Caco-2 (cell line): Measurements from ENCODE around the gene GRM2. TPM values are rescaled to one million over a fixed set of nuclear protein-coding genes. Genes with fewer than 3 reads are reported as not detected.

Experiments used
- BruUV-seq: library from RNA; stranded (reverse); fragments of 400-500 nt; replicated peaks from 2 replicates; lab custom pipeline; 2021; lab: Mats Ljungman, UMichigan
- CTCF ChIA-PET: fragments of 300-600 bp; sonication (Branson Sonifier 250); formaldehyde crosslinking; loops from one replicate; lab custom pipeline; 2022; ENCODE audit warnings: antibody characterized with exemption; lab: Charles Lee
- POLR2A ChIA-PET: fragments of 300-600 bp; sonication (Branson Sonifier 250); formaldehyde crosslinking; loops from one replicate; lab custom pipeline; 2022; ENCODE audit warnings: antibody characterized with exemption; lab: Charles Lee
- DNase-seq, 2 experiments: peaks; one replicate each; pipeline versions ENCODE4 v3.0.0 to v3.0.0-alpha.2; 2020 to 2022
- H3K27me3 ChIP-seq: replicated peaks from 2 replicates; pipeline ENCODE4 v1.6.0; 2011; ENCODE audit warnings: low read length; ENCODE audit not compliant: control insufficient read depth, insufficient read depth
- H3K36me3 ChIP-seq: 2 replicates; pipeline ENCODE4 v1.5.1; 2011; ENCODE audit warnings: low read length; ENCODE audit not compliant: control insufficient read depth, insufficient read depth
- H3K4me1 ChIP-seq: fragments of 250-450 bp; sonication (Bioruptor Pico); 2 replicates; pipeline ENCODE4 v1.5.1; 2020; ENCODE audit warnings: mild to moderate bottlenecking
- H3K4me3 ChIP-seq: 2 replicates; pipeline ENCODE4 v1.5.1; 2011; ENCODE audit warnings: low read depth, mild to moderate bottlenecking, control low read depth, low read length
- H3K9me3 ChIP-seq: fragments of 250-450 bp; sonication (Bioruptor Pico); 2 replicates; pipeline ENCODE4 v1.5.1; 2020; ENCODE audit warnings: mild to moderate bottlenecking, moderate library complexity
- H3K27ac Mint-ChIP-seq: one replicate; pipeline ENCODE4 v1.8.0; 2022; ENCODE audit warnings: mixed read lengths; ENCODE audit not compliant: unreplicated experiment
- H3K27me3 Mint-ChIP-seq: one replicate; pipeline ENCODE4 v1.8.0; 2022; ENCODE audit warnings: mixed read lengths; ENCODE audit not compliant: insufficient read depth, unreplicated experiment
- H3K36me3 Mint-ChIP-seq: one replicate; pipeline ENCODE4 v1.8.0; 2022; ENCODE audit warnings: mild to moderate bottlenecking, mixed read lengths; ENCODE audit not compliant: insufficient read depth, unreplicated experiment
- H3K4me1 Mint-ChIP-seq: one replicate; pipeline ENCODE4 v1.8.0; 2022; ENCODE audit warnings: low read depth, mixed read lengths; ENCODE audit not compliant: unreplicated experiment
- H3K4me3 Mint-ChIP-seq: one replicate; pipeline ENCODE4 v1.8.0; 2022; ENCODE audit warnings: mild to moderate bottlenecking, moderate library complexity, mixed read lengths; ENCODE audit not compliant: unreplicated experiment
- H3K9me3 Mint-ChIP-seq: one replicate; pipeline ENCODE4 v1.8.0; 2022; ENCODE audit warnings: mixed read lengths; ENCODE audit not compliant: unreplicated experiment
- intact Hi-C: fragments of 100-400 bp; cut with micrococcal nuclease; formaldehyde crosslinking; loops from one replicate; pipeline ENCODE4 v1.10.0; 2022; ENCODE audit not compliant: unreplicated experiment
- total RNA-seq: library from RNA; stranded (reverse); gene quantifications from 2 replicates; pipeline ENCODE4 v1.2.3, GENCODE V29; 2022
- TF ChIP-seq, protein P1 (sequence below), 2 experiments: fragments of 200-600 bp in 1 of 2; IDR thresholded peaks; 1 replicate in 1 of 2; 2 replicates in 1 of 2; pipeline versions ENCODE4 v1.5.1 to v1.8.0; 2011 to 2022; ENCODE audit warnings: antibody characterized with exemption in 1 of 2, control low read depth in 1 of 2, inconsistent platforms in 1 of 2, low read depth in 1 of 2, low read length in 1 of 2, mild to moderate bottlenecking in 1 of 2, moderate library complexity in 1 of 2; ENCODE audit not compliant: insufficient read depth in 1 of 2, severe bottlenecking in 1 of 2, unreplicated experiment in 1 of 2

Gene GRM2
- total RNA-seq, 1 experiment from 2014 or later = 0.14 TPM

DNA sequence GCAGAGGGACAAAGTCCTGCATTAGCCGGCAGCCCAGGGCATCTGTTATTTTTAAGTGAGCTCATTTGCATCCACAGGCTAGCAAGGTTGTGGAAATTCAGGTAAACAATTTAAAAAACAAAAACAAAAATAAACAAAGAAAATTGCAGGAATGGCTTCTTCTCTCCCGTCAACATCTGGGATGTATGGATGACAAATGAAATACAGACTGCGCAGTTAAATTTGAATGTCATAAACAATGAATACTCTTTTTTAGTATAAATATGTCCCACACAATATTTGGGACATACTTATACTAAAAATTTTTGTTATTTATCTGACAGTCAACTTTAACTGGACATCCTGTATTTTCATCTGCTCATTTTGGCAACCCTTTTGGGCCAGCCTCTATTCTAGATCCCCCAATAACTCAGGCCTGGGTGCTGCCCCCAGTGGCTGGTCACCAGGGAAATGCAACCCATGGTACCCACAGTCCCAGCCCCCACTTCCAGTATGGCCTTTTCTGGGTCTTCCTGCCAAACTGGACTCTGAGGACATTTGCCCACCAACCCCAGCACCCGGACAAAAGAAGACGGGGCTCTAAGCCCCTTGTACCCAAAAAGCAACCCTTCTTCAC is 12.7 kb downstream of the GRM2 start:
- Histone ChIP-seq H3K4me1 (no peaks in the 10 kb centered on the region), H3K9me3 (no peaks in the 10 kb centered on the region), H3K4me3 (no peak overlapping the region), H3K36me3 (no peaks in the 10 kb centered on the region), H3K27me3 (no peaks in the 10 kb centered on the region; the same call in 1 of the 2 replicates)
- no peak overlapping the region for H3K27ac Mint-ChIP-seq
- POLR2A ChIA-PET = no interaction called here
- no TSS peak for BruUV-seq
- TF ChIP-seq, protein P1, sequence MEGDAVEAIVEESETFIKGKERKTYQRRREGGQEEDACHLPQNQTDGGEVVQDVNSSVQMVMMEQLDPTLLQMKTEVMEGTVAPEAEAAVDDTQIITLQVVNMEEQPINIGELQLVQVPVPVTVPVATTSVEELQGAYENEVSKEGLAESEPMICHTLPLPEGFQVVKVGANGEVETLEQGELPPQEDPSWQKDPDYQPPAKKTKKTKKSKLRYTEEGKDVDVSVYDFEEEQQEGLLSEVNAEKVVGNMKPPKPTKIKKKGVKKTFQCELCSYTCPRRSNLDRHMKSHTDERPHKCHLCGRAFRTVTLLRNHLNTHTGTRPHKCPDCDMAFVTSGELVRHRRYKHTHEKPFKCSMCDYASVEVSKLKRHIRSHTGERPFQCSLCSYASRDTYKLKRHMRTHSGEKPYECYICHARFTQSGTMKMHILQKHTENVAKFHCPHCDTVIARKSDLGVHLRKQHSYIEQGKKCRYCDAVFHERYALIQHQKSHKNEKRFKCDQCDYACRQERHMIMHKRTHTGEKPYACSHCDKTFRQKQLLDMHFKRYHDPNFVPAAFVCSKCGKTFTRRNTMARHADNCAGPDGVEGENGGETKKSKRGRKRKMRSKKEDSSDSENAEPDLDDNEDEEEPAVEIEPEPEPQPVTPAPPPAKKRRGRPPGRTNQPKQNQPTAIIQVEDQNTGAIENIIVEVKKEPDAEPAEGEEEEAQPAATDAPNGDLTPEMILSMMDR (IDR thresholded peaks at IDR 0.05; ENCODE audit: insufficient read depth in 1 of 2, low read depth in 1 of 2, low read length in 1 of 2, severe bottlenecking in 1 of 2, unreplicated experiment in 1 of 2) = peak; percentile 7 to 26
- no peak for DNase-seq
- intact Hi-C loops = no loop called here
- H3K4me3 Mint-ChIP-seq = no peak overlapping the region
- CTCF ChIA-PET = interaction anchor here (0.8 to 1.5 kb wide), 4 partner anchors 13 to 222 kb away, joined by 3 to 5 read pairs (median 4); partner anchors contain the start of genes GRM2 and RRP9
- H3K4me1 Mint-ChIP-seq = no peaks in the 10 kb centered on the region
- peaks cover 12% of the 10 kb centered on the region for H3K27me3 Mint-ChIP-seq
- H3K36me3 Mint-ChIP-seq = no peaks in the 10 kb centered on the region
- H3K9me3 Mint-ChIP-seq = no peaks in the 10 kb centered on the region

DNA sequence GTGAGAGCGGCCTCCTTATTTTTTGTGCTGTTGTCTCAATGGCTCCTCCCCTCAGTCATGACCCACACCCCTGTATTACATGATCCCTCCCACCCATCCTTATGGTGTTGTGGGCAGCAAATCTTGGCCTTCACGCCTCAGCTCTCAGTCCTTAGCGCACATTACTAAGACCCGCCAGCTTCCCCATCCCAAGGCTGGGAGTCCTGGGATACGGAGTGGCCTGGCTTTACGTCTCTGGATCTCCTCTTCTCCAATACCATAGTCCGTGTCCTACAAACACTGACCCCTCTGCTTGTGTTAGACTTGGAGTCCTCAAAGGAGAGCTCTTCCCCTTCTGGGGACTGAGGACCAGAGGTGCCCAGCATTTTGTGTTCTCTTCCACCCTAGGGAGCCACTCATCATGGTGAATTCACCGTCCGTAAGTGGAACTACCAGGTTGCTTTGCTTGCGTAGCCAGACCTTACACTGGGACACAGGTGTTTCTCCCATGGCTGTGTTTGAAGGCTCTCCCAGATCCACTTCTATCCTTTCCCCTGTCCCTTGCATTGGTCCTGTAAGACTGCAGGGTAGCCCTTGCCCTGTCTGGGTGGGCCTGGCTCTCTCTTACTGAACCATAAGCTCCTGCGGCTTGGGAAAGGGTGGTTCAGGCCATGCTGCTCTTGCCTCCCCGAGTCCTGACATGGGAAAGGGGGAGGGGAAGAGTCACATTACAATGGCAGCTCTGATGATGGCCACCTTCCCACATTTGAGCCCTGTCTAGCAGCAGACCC is 13.6 kb downstream of the GRM2 start:
- H3K27me3 ChIP-seq = no peaks in the 10 kb centered on the region; the same call in 1 of the 2 replicates
- no TSS peak for BruUV-seq
- Mint-ChIP-seq H3K27ac (no peak overlapping the region), H3K4me3 (no peak overlapping the region), H3K4me1 (no peaks in the 10 kb centered on the region), H3K9me3 (no peaks in the 10 kb centered on the region), H3K27me3 (peaks cover 16% of the 10 kb centered on the region), H3K36me3 (no peaks in the 10 kb centered on the region)
- DNase-seq = no peak
- no peak overlapping the region for H3K4me3 ChIP-seq
- ChIA-PET CTCF (no interaction called here), POLR2A (no interaction called here)
- no peaks in the 10 kb centered on the region for H3K4me1 ChIP-seq
- H3K9me3 ChIP-seq = no peaks in the 10 kb centered on the region
- TF ChIP-seq, protein P1 (IDR thresholded peaks at IDR 0.05; ENCODE audit: insufficient read depth in 1 of 2, low read depth in 1 of 2, low read length in 1 of 2, severe bottlenecking in 1 of 2, unreplicated experiment in 1 of 2) = no peak
- intact Hi-C loops = no loop called here
- no peaks in the 10 kb centered on the region for H3K36me3 ChIP-seq

DNA sequence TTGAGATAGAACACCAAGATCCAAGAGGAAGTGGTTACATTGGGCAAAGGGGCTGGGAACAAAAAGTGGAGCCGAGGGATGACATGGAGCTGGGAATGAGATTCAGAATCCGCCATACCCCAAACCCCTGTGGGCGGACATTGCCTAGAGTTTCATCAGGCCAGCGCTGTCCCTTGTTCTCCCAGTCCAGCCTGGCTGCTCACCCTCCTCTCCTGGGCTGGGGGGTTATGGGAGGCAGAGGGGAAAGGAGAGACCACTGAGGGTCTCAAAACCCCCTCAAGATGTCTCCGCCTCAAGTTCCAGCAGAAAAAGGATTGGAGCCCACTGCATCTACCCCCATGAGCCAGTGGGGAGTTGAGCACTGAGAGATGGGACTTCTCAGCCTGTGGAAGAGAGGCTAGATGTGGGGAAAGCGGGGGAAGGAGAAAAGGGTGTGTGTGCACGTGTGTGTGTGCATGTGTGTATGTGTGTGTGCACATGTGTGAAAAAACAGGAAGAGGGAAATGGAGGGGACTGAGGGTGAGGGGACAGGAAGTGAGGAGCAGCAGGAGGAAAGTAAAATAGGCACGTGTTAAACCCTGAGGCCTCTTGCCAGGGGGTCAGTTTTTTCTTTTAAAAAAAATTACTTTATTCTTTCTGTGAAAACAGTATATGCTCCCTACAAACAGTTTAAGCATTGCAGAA is 14.3 kb downstream of the GRM2 start:
- ChIA-PET POLR2A (no interaction called here), CTCF (no interaction called here)
- Mint-ChIP-seq H3K36me3 (no peaks in the 10 kb centered on the region), H3K27ac (no peak overlapping the region), H3K27me3 (peaks cover 14% of the 10 kb centered on the region), H3K9me3 (no peaks in the 10 kb centered on the region), H3K4me3 (no peak overlapping the region), H3K4me1 (no peaks in the 10 kb centered on the region)
- no peaks in the 10 kb centered on the region for H3K36me3 ChIP-seq
- intact Hi-C loops = no loop called here
- no peaks in the 10 kb centered on the region for H3K27me3 ChIP-seq
- no peaks in the 10 kb centered on the region for H3K9me3 ChIP-seq
- no TSS peak for BruUV-seq
- H3K4me3 ChIP-seq = no peak overlapping the region
- no peak for DNase-seq
- TF ChIP-seq, protein P1 (IDR thresholded peaks at IDR 0.05; ENCODE audit: insufficient read depth in 1 of 2, low read depth in 1 of 2, low read length in 1 of 2, severe bottlenecking in 1 of 2, unreplicated experiment in 1 of 2) = no peak
- no peaks in the 10 kb centered on the region for H3K4me1 ChIP-seq
